Activated naive CD8-positive, alpha-beta T cell treated with anti-CD3 and anti-CD28 coated beads, Interleukin-2, amount 10 ng/mL, durations not matched to agents 7 days and 5 days (primary cell): ENCODE results near the gene BAZ2B. TPM values are rescaled to one million over a fixed set of nuclear protein-coding genes. Genes with fewer than 3 reads are reported as not detected.
"Not testable (repeated sequence)": the region's sequence is repeated elsewhere in the genome, so short reads cannot be mapped to it uniquely, and the experiment has no call there.

Source experiments
- ATAC-seq: fragments of 150-1000 bp; cut with Tn5 transposase; one replicate; pipeline ENCODE4 v1.10.0; 2021; ENCODE audit warnings: low read depth, moderate library complexity
- POLR2A ChIA-PET: fragments of 350-600 bp; sonication (Branson Sonifier 250); formaldehyde crosslinking; loops from one replicate; lab custom pipeline; 2021; ENCODE audit warnings: antibody characterized with exemption; lab: Charles Lee
- DNase-seq: peaks from one replicate; pipeline ENCODE4 v3.0.0; 2021
- H3K27ac Mint-ChIP-seq: one replicate; pipeline ENCODE4 v1.8.0; 2022; ENCODE audit warnings: mild to moderate bottlenecking, mixed read lengths
- H3K27me3 Mint-ChIP-seq: one replicate; pipeline ENCODE4 v1.8.0; 2022; ENCODE audit warnings: mild to moderate bottlenecking, moderate library complexity, mixed read lengths
- H3K36me3 Mint-ChIP-seq: one replicate; pipeline ENCODE4 v1.8.0; 2021; ENCODE audit warnings: mild to moderate bottlenecking, mixed read lengths
- H3K4me1 Mint-ChIP-seq: one replicate; pipeline ENCODE4 v1.8.0; 2021; ENCODE audit warnings: mixed read lengths
- H3K4me3 Mint-ChIP-seq: one replicate; pipeline ENCODE4 v1.8.0; 2022; ENCODE audit warnings: mild to moderate bottlenecking, moderate library complexity, mixed read lengths
- H3K9me3 Mint-ChIP-seq: one replicate; pipeline ENCODE4 v1.8.0; 2021; ENCODE audit warnings: mixed read lengths
- total RNA-seq, 2 experiments: library from RNA; stranded (reverse); gene quantifications; one replicate each; pipeline ENCODE4 v1.2.3, GENCODE V29; 2021

The BAZ2B gene
- total RNA-seq, 2 experiments from 2014 or later: 27.7 to 31.9 TPM

DNA sequence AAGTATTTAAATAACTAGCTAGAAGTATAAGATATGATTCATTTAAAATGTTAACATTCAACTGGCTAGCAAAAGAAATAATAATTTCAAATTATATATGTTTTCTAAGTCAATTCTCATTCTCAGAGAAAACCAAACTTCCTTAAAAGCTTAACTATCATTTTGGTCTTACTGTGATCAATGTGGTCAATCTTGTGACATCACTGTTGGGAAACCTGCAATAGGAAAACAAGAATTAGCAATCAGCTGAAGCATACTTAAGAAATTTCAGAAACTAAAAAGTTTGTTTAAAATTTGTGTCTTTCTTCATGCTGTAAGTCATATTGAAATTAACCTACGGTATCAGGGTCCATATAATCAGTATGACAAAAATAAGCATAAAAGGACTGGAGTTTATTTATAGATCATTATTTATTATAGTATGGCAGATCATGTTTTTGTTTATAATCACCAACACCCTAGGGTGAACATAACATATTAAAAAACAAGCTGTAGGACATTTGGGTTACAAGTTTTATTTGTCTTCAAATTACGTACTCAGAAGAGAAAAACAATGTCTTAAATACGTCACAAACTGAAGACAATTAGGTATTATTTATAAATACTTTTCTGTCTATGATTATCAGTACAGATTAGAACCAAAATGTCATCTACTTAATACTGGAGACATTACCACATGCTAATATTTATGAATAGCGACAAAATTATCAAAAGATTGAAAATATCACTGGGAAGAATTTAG, 60.5 kb downstream of the BAZ2B start:
- POLR2A ChIA-PET: no interaction called here
- H3K27ac Mint-ChIP-seq: no peak overlapping the region
- no peak overlapping the region for H3K4me3 Mint-ChIP-seq
- DNase-seq: no peak
- no peaks in the 10 kb centered on the region for H3K9me3 Mint-ChIP-seq
- no peak for ATAC-seq
- no peaks in the 10 kb centered on the region for H3K4me1 Mint-ChIP-seq
- H3K36me3 Mint-ChIP-seq: no peaks in the 10 kb centered on the region
- no peaks in the 10 kb centered on the region for H3K27me3 Mint-ChIP-seq

DNA sequence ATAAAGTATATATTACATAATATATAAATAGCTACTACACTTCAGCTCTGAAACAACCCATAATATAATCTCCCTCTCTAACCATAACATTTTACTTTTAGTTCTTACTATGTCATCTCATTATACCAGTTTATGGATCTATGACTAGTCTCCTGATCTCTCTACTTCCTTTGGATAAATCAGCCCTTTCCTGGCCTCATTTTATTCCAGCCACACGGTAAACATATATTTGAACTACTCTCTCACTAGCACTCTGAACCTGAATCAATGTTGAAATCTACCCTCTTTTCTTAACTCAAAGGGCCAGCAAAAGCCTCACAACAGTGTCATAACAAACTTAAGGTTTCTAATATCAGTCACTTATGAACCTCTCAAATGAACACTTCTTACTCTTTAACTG, 62.6 kb downstream of the BAZ2B start:
- no peak overlapping the region for H3K27ac Mint-ChIP-seq
- POLR2A ChIA-PET: no interaction called here

DNA sequence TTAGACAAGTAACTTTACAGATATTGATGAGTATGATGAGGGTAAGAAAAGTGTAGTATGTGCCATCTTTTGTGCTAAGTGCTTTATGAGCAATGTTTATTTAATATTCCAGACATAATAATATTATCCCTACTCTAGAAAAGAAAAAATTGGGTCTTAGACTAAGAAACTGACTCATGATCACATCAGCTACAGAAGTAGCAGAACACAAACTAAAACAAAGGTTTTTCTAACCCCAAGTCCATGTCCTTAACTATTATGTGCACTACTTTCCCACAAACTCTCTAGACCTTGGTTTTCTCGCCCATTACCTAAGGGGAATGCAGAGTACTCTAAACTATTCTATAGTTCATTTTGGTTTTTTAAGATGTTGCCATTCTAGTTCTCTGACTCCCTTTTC, 64.5 kb downstream of the BAZ2B start:
- no peaks in the 10 kb centered on the region for H3K36me3 Mint-ChIP-seq
- POLR2A ChIA-PET: no interaction called here
- no peak for ATAC-seq

More for the DNA sequence above, 62.6 kb downstream of the BAZ2B start:
- H3K36me3 Mint-ChIP-seq: no peaks in the 10 kb centered on the region
- H3K4me3 Mint-ChIP-seq: no peak overlapping the region
- ATAC-seq (no peak), DNase-seq (no peak)
- H3K9me3 Mint-ChIP-seq: no peaks in the 10 kb centered on the region
- no peaks in the 10 kb centered on the region for H3K27me3 Mint-ChIP-seq
- H3K4me1 Mint-ChIP-seq: peaks cover 4% of the 10 kb centered on the region

DNA sequence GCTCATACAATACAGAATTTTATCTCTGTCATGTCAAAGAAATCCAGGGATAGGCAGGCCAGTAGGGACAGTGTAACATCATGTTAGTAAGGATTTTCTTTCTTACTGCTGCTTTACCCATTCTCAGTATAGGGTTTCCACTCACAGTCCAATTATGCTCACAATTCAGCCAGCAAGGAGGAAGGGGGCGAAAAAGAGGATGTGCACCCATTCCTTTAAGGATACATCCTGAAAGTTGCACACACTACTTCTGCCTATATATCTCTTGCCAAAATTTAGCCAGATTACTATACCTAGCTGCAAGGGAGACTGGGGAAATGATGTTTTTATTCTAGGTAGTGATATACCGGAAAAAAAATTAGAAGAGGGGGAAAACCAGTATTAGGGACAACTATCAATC, 66.1 kb downstream of the BAZ2B start:
- H3K9me3 Mint-ChIP-seq: no peaks in the 10 kb centered on the region
- no peak overlapping the region for H3K27ac Mint-ChIP-seq
- peaks cover 4% of the 10 kb centered on the region for H3K4me1 Mint-ChIP-seq
- H3K36me3 Mint-ChIP-seq: no peaks in the 10 kb centered on the region
- no peaks in the 10 kb centered on the region for H3K27me3 Mint-ChIP-seq
- POLR2A ChIA-PET: no interaction called here
- no peak overlapping the region for H3K4me3 Mint-ChIP-seq
- no peak for DNase-seq
- ATAC-seq: no peak

More for the DNA sequence above, 64.5 kb downstream of the BAZ2B start:
- no peaks in the 10 kb centered on the region for H3K9me3 Mint-ChIP-seq
- H3K4me1 Mint-ChIP-seq: peaks cover 4% of the 10 kb centered on the region
- no peak overlapping the region for H3K27ac Mint-ChIP-seq
- no peak overlapping the region for H3K4me3 Mint-ChIP-seq
- H3K27me3 Mint-ChIP-seq: no peaks in the 10 kb centered on the region
- DNase-seq: no peak

DNA sequence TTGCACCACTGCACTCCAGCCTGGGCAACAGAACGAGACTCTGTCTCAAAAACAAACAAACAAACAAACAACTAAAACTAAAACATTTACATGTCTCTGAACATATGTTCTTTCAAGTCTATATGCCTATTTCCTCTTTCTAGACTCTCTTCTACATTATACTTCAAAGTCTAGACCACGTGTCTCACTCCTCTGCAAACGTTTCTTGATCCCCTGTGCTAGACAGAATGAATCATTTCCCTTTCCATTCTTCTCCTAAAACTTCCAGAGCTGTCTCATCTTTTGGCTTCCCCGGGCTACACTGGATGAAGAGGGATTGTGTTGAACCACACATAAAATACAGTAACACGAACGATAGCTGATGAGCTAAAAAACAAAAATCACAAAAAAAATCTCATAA, 67.1 kb downstream of the BAZ2B start:
- H3K27ac Mint-ChIP-seq: peak overlapping the region; percentile 20
- POLR2A ChIA-PET: no interaction called here
- no peak for DNase-seq
- no peak overlapping the region for H3K4me3 Mint-ChIP-seq
- no peaks in the 10 kb centered on the region for H3K9me3 Mint-ChIP-seq
- no peaks in the 10 kb centered on the region for H3K27me3 Mint-ChIP-seq
- H3K4me1 Mint-ChIP-seq: peaks cover 4% of the 10 kb centered on the region
- no peak for ATAC-seq
- H3K36me3 Mint-ChIP-seq: no peaks in the 10 kb centered on the region

DNA sequence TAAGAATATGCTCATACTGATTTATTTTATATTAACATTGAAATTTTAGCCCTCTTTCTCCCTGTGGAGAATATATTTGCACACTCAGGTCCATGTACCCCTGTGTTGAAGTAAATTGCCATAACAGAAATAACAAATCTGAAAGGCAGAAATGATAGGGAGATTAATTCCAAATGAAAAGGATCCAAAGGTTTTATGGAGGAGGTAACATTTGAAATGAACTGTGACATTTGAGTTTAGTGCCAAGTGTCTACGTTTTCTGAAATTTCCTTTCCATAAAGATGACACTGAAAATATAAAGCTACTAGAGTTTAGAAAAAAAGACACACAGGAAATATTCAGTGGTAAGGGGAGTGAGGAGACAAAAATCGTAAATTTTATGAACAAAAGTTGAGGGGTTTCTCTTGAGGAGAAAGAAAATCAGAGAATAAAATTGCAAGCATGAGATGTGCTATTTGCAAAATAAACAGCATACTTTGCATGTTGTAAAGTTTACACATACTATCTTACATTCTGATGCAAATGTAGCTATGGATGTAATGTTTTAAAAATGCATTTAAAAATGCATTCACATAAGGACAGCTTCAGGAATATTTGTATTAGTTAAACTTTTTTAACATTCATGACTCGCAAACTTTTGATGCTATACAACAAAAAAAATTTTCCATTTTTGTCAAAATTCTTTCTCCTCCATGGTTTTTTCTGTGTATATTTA, 69.5 kb downstream of the BAZ2B start:
- DNase-seq: no peak

DNA sequence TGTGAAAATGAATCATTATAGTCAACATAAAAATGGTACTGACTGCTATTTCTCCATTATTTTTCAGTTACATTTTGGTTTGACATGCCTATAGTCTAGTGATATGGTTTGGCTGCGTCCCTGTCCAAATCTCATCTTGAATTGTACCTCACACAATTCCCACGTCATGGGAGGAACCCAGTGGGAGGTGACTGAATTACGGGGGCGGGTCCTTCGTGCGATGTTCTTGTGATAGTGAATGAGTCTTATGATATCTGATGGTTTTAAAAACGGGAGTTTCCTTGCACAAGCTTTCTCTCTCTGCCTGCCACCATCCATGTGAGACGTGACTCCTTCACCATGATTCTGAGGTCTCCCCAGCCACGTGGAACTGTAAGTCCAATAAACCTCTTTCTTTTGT, 70.3 kb downstream of the BAZ2B start:
- POLR2A ChIA-PET: no interaction called here

More for the DNA sequence above, 69.5 kb downstream of the BAZ2B start:
- Mint-ChIP-seq H3K27me3 (no peaks in the 10 kb centered on the region), H3K4me1 (peaks cover 4% of the 10 kb centered on the region), H3K4me3 (no peak overlapping the region), H3K27ac (no peak overlapping the region), H3K9me3 (peaks cover 4% of the 10 kb centered on the region), H3K36me3 (peaks cover 5% of the 10 kb centered on the region)
- ATAC-seq: no peak
- POLR2A ChIA-PET: no interaction called here

DNA sequence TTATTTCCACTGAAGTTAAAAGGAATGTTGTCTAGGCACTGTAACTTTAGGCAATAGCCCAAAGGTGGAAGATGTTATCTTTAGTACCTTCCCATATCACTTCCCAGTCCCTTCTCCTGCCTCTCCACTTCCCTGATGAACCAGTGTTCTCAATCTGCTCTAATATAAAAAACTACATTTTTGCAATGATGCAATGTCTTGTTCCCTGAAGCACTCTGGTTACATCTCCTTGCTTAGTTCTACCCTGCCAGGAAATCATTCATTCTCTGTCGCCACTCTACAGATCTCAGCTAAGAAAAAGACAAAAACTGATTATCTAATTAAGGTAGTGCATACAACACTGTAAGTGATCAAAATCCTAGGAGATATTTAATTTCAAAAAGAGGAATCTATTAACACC, 71.3 kb downstream of the BAZ2B start:
- Mint-ChIP-seq H3K27ac (no peak overlapping the region), H3K9me3 (peaks cover 8% of the 10 kb centered on the region), H3K27me3 (no peaks in the 10 kb centered on the region), H3K4me3 (no peak overlapping the region), H3K36me3 (peaks cover 5% of the 10 kb centered on the region), H3K4me1 (peaks cover 4% of the 10 kb centered on the region)
- DNase-seq (no peak), ATAC-seq (no peak)
- POLR2A ChIA-PET: no interaction called here

More for the DNA sequence above, 70.3 kb downstream of the BAZ2B start:
- peaks cover 5% of the 10 kb centered on the region for H3K36me3 Mint-ChIP-seq
- DNase-seq: no peak
- H3K27ac Mint-ChIP-seq: no peak overlapping the region
- no peak overlapping the region for H3K4me3 Mint-ChIP-seq
- no peak for ATAC-seq
- H3K9me3 Mint-ChIP-seq: peaks cover 8% of the 10 kb centered on the region
- peaks cover 4% of the 10 kb centered on the region for H3K4me1 Mint-ChIP-seq
- no peaks in the 10 kb centered on the region for H3K27me3 Mint-ChIP-seq

DNA sequence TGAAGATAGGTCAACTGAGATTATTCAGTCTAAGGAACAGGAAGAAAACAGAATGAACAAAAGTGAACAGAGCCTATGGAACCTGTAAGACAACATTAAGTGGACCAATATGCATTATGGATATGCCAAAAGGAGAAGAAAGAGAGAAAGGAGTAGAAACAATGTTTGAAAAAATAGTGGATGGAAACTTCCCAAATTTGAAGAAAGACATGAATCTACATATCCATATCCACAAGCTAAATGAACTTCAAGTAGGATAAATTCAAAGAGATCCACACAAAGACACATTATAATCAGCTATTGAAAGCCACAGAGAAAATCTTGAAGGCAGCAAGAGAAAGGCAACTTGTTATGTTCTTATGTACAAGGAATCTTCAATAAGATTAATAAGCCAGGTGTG, 74.2 kb downstream of the BAZ2B start:
- Mint-ChIP-seq H3K27me3 (no peaks in the 10 kb centered on the region), H3K27ac (no peak overlapping the region), H3K36me3 (peaks cover 5% of the 10 kb centered on the region), H3K4me3 (no peak overlapping the region), H3K4me1 (no peaks in the 10 kb centered on the region), H3K9me3 (peaks cover 8% of the 10 kb centered on the region)
- ATAC-seq: no peak
- POLR2A ChIA-PET: no interaction called here
- no peak for DNase-seq

DNA sequence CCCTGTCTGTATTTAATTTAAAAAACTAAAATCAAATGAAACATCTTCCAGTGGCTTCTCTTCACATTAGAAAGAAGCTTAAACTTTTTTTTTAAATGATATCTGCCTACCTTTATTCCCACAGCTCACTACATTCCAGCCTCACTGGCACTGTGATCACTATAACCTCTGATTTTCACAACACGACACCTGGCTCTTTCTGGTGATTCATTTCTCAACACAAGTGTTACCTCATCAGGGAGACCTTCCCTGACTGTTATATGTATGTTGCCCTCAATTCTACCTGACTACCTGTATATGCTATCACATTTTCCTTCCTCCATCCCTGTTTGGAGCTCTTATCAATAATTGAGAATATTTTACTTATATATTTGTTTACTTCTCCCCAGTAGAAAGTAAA, 76.6 kb downstream of the BAZ2B start:
- Mint-ChIP-seq H3K36me3 (peaks cover 5% of the 10 kb centered on the region), H3K27me3 (no peaks in the 10 kb centered on the region), H3K9me3 (peaks cover 8% of the 10 kb centered on the region), H3K4me3 (no peak overlapping the region), H3K4me1 (no peaks in the 10 kb centered on the region), H3K27ac (no peak overlapping the region)
- no peak for DNase-seq
- POLR2A ChIA-PET: no interaction called here
- no peak for ATAC-seq

DNA sequence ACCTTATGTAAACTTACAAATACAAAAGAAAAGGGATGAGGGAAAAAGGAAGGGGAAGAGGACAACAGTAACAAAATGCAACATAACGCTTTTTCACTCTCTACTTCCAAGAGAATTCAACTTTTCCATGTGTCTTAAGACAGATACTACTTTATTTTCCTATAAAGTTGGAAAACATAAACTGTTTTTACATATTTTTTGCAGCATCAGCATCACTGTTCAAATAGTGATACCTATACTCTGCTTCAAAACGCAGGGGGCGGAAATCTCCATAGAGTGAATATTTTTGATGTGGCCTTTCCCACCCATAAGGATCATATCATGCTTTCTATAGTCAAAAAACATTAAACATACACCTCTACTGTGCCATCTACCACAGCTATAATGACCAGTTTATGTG, 77.5 kb downstream of the BAZ2B start:
- POLR2A ChIA-PET: no interaction called here

DNA sequence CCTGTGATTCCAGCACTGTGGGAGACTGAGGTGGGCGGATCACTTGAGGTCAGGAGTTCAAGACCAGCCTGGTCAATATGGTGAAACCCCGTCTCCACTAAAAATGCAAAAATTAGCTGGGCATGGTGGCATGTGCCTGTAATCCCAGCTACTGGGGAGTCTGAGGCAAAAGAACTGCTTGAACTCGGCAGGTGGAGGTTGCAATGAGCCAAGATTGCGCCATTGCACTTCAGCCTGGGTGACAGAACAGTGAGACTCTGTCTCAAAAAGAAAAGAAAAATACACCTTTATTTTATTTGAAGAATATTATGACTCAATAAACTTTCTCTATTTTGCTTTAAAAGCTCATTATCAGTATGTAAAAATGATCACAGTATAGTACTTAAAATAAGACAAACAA, 81.1 kb downstream of the BAZ2B start:
- H3K27ac Mint-ChIP-seq, H3K27me3 Mint-ChIP-seq, DNase-seq, POLR2A ChIA-PET, H3K4me3 Mint-ChIP-seq, H3K36me3 Mint-ChIP-seq, ATAC-seq, H3K9me3 Mint-ChIP-seq, H3K4me1 Mint-ChIP-seq: not testable (repeated sequence)

More for the DNA sequence above, 77.5 kb downstream of the BAZ2B start:
- H3K4me3 Mint-ChIP-seq: no peak overlapping the region
- no peaks in the 10 kb centered on the region for H3K27me3 Mint-ChIP-seq
- ATAC-seq: no peak
- no peak overlapping the region for H3K27ac Mint-ChIP-seq
- peaks cover 4% of the 10 kb centered on the region for H3K36me3 Mint-ChIP-seq
- DNase-seq: no peak
- no peaks in the 10 kb centered on the region for H3K4me1 Mint-ChIP-seq
- H3K9me3 Mint-ChIP-seq: peaks cover 6% of the 10 kb centered on the region

DNA sequence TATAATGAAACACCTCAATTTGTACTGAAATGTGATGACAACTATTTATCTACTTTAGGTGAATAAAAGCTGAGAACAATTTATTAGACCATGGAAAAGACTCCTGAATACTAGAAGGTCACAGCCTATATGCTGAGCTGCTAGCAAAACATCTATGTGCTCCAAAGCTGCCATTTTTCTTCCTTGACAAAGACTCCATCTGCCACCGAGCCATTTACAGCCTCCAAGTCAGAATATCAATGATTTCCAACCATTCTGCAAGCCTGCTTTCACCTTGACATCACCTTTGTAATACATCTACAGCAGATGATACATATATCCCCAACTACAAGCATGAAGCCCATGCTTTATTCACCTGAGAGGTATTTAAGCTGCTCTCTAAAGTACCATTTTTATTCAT, 84.9 kb downstream of the BAZ2B start:
- Mint-ChIP-seq H3K4me3 (no peak overlapping the region), H3K4me1 (no peaks in the 10 kb centered on the region), H3K9me3 (peaks cover 1% of the 10 kb centered on the region), H3K27me3 (no peaks in the 10 kb centered on the region), H3K36me3 (peaks cover 2% of the 10 kb centered on the region), H3K27ac (no peak overlapping the region)
- POLR2A ChIA-PET: interaction anchor here (0.6 kb wide), 1 partner anchor 12 kb away, joined by 6 read pairs; no protein-coding TSS in a partner anchor
- no peak for DNase-seq
- no peak for ATAC-seq

DNA sequence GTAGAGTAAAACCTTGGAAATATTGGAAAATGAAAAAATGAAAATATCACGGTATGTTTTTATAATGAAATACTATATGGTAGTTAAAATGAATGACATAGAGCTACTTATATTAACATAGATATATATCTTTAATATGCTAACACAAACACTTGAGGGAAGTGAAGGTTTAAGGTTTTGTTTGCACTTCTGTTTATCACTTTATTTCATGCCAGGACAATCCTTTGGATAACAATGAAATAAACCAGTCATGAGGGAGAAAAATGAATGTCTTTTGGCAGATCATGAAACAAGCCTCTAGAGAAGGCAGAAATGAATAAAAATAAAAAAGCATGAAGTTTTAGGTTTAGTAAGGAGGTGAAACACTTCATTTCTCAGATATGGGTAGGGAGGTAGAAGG, 89.9 kb downstream of the BAZ2B start:
- H3K9me3 Mint-ChIP-seq: peaks cover 1% of the 10 kb centered on the region
- POLR2A ChIA-PET: no interaction called here
- DNase-seq: no peak
- ATAC-seq: no peak
- no peaks in the 10 kb centered on the region for H3K4me1 Mint-ChIP-seq
- H3K36me3 Mint-ChIP-seq: peaks cover 2% of the 10 kb centered on the region
- no peak overlapping the region for H3K4me3 Mint-ChIP-seq
- H3K27ac Mint-ChIP-seq: no peak overlapping the region
- no peaks in the 10 kb centered on the region for H3K27me3 Mint-ChIP-seq
